Lower leg skin (tissue), 3 donors: ENCODE results near the gene PKMYT1.

Source experiments
- POLR2A ChIP-seq, 2 donors: fragments of 450-650 bp; IDR thresholded peaks; one replicate each; pipeline ENCODE4 v1.6.1; 2016 to 2017; ENCODE audit warnings: antibody characterized with exemption in 2 of 2, mild to moderate bottlenecking in 1 of 2, moderate library complexity in 1 of 2
- TF ChIP-seq, protein P1 (sequence below), 3 donors: fragments of 450-650 bp; IDR thresholded peaks; one replicate each; pipeline ENCODE4 v1.5.1; 2016; ENCODE audit warnings: antibody characterized with exemption in 3 of 3, mild to moderate bottlenecking in 3 of 3, moderate library complexity in 2 of 3

GRCh38 chr16:3021449-3022207, 41.4 kb upstream of the PKMYT1 start:
- TF ChIP-seq, protein P1, sequence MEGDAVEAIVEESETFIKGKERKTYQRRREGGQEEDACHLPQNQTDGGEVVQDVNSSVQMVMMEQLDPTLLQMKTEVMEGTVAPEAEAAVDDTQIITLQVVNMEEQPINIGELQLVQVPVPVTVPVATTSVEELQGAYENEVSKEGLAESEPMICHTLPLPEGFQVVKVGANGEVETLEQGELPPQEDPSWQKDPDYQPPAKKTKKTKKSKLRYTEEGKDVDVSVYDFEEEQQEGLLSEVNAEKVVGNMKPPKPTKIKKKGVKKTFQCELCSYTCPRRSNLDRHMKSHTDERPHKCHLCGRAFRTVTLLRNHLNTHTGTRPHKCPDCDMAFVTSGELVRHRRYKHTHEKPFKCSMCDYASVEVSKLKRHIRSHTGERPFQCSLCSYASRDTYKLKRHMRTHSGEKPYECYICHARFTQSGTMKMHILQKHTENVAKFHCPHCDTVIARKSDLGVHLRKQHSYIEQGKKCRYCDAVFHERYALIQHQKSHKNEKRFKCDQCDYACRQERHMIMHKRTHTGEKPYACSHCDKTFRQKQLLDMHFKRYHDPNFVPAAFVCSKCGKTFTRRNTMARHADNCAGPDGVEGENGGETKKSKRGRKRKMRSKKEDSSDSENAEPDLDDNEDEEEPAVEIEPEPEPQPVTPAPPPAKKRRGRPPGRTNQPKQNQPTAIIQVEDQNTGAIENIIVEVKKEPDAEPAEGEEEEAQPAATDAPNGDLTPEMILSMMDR (IDR thresholded peaks at IDR 0.05), result no peak
- TF ChIP-seq POLR2A (IDR thresholded peaks at IDR 0.05), result no peak
